ENCODE results near the gene CAP1. TPM values are rescaled to one million over a fixed set of nuclear protein-coding genes. Genes with fewer than 3 reads are reported as not detected.

The CAP1 gene
- total RNA-seq, 2 donors from 2014 or later = 128 to 187 TPM

DNA sequence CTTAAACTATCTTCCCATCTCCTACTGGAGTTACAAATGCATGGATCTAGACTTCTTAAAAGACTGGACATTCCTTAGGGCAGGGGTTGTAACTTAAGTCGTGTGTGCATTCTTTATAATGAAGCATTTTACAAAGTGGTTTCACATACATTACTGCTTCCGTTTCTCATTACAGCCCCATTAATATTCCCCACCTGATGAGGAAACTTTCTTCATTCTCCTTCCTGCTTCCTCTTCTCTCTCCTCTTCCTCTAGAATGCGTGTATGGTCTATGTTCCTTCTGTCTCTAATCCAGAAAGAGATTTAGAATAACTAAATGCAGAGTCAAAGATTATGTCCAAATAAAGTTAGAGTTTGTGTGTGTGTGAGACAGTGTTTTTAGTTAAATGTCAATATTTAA is 1.8 kb upstream of the CAP1 start:
- Histone ChIP-seq H3K27me3 (replicated peaks; ENCODE audit: insufficient read depth) (no peaks in the 10 kb centered on the region), H3K27ac (peak overlapping the region; percentile 93 to 98), H3K4me3 (no peak overlapping the region), H3K36me3 (no peaks in the 10 kb centered on the region), H3K4me1 (replicated peaks) (peaks cover 17% of the 10 kb centered on the region), H3K9me3 (no peaks in the 10 kb centered on the region)
- whole genome bisulfite sequencing = 68% methylated on average over 3 of the region's 3 CpGs
- no peak for DNase-seq (ENCODE audit: low spot score)
- TF ChIP-seq, protein P1, sequence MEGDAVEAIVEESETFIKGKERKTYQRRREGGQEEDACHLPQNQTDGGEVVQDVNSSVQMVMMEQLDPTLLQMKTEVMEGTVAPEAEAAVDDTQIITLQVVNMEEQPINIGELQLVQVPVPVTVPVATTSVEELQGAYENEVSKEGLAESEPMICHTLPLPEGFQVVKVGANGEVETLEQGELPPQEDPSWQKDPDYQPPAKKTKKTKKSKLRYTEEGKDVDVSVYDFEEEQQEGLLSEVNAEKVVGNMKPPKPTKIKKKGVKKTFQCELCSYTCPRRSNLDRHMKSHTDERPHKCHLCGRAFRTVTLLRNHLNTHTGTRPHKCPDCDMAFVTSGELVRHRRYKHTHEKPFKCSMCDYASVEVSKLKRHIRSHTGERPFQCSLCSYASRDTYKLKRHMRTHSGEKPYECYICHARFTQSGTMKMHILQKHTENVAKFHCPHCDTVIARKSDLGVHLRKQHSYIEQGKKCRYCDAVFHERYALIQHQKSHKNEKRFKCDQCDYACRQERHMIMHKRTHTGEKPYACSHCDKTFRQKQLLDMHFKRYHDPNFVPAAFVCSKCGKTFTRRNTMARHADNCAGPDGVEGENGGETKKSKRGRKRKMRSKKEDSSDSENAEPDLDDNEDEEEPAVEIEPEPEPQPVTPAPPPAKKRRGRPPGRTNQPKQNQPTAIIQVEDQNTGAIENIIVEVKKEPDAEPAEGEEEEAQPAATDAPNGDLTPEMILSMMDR (IDR thresholded peaks at IDR 0.05) = no peak
- intact Hi-C loops (cut with DNase I) = no loop called here

DNA sequence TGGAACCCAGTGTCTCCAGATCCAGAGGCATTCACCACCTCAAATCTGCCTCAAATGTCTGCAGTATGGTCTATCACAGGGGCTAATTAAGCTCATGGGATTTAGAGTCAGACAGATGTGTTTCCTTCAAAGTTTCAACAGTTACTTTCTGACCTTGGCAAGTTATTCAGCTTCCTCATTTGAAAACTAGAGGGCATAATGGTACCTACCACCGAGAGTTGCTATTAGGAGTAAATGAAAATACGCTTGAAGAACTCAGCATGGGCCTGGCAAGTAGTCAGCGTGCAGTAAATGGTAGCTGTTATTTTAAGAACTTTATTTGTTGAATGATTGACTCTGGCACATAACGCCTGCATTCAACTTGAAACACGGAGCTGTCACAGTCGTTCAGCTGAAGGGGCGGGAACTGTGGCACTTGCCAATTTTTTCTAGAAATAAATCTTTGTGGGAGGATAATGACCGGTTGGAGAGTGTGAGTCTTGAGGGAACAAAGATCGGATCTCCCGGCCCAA is 1.2 kb upstream of the CAP1 start:
- peak overlapping the region; percentile 69 to 83 for H3K4me3 ChIP-seq
- DNase-seq (ENCODE audit: low spot score) = peak; percentile 47
- H3K4me1 ChIP-seq (replicated peaks) = peaks cover 17% of the 10 kb centered on the region
- no peaks in the 10 kb centered on the region for H3K36me3 ChIP-seq
- peak overlapping the region; percentile 93 to 98 for H3K27ac ChIP-seq
- no peak for TF ChIP-seq POLR2A (IDR thresholded peaks at IDR 0.05)
- TF ChIP-seq, protein P1 (IDR thresholded peaks at IDR 0.05) = peak in 1 of 4 experiments; percentile 37
- TF ChIP-seq POLR2AphosphoS5 (IDR thresholded peaks at IDR 0.05) = peak; percentile 20
- no peaks in the 10 kb centered on the region for H3K27me3 ChIP-seq (replicated peaks; ENCODE audit: insufficient read depth)
- under 1% methylated on average over 10 of the region's 10 CpGs for WGBS
- H3K9me3 ChIP-seq = no peaks in the 10 kb centered on the region
- intact Hi-C loops (cut with DNase I) = no loop called here

DNA sequence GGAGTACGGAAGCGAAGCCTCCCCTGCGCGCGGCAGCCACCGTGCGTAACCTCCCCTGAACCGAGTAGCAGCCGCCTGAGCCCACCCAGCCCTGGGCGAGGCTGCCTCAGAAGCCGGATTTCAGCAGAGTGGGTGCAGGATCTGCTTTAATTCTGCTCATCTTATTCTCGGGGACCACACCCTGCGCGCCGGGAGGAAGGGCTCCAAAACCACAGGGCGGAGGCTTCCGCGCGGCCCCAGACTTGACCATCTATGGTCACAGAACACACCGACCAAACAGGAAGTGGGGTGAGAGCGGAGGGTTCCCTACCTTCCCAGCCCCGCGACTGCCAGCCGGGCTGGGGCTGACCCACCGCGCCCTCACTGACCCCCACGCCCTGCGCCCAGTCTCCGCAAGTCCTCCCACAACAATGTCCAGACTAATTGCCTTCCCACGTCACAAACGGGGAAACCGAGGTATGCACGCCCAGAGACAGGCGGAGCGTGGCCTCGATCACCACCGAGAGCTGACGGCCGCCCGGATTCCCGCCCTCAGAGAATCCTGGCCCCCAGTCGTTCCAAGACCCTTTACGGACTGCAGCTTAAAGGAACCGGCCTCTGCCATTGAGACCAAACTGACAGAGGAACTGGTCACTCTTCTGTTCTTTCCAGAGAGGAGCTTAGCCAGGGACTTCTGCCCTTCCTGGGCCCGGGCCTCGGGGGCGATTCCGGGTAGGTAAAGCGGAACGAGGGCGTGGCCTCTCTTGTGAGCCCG is 595 bp upstream of the CAP1 start:
- under 1% methylated on average over 52 of the region's 52 CpGs for WGBS
- DNase-seq (ENCODE audit: low spot score) = peak; percentile 84
- TF ChIP-seq, protein P1 (IDR thresholded peaks at IDR 0.05) = no peak
- TF ChIP-seq POLR2A (IDR thresholded peaks at IDR 0.05) (peak; percentile 94), POLR2AphosphoS5 (IDR thresholded peaks at IDR 0.05) (no peak)
- intact Hi-C loops (cut with DNase I) = no loop called here
- peaks cover 17% of the 10 kb centered on the region for H3K4me1 ChIP-seq (replicated peaks)
- H3K9me3 ChIP-seq = no peaks in the 10 kb centered on the region
- H3K27ac ChIP-seq = peak overlapping the region; percentile 93 to 98
- H3K36me3 ChIP-seq = no peaks in the 10 kb centered on the region
- H3K4me3 ChIP-seq = peak overlapping the region; percentile 69 to 83
- no peaks in the 10 kb centered on the region for H3K27me3 ChIP-seq (replicated peaks; ENCODE audit: insufficient read depth)

DNA sequence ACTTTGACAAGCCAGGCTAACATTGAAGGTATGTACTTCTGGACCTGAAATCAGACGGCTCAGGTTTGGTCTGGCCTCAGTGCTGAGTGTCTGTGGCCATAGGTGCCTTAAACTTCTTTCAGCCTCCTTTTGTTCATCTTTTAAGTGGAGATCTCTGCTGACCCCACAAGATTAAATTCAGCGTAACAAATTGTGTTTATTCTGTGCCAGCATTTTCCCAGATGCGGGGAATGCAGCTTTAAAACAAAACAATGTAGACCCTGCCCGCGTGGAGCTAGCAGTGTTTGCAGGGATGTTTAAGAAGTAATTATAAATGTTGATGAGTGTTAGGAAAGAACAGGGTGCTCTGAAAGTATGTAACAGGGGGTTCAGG is 923 bp downstream of the CAP1 start:
- H3K4me1 ChIP-seq (replicated peaks) = peaks cover 17% of the 10 kb centered on the region

More for the DNA sequence above, 923 bp downstream of the CAP1 start:
- no peaks in the 10 kb centered on the region for H3K27me3 ChIP-seq (replicated peaks; ENCODE audit: insufficient read depth)
- TF ChIP-seq POLR2AphosphoS5 (IDR thresholded peaks at IDR 0.05) = no peak
- no peak for TF ChIP-seq POLR2A (IDR thresholded peaks at IDR 0.05)
- TF ChIP-seq, protein P1 (IDR thresholded peaks at IDR 0.05) = no peak
- intact Hi-C loops (cut with DNase I) = no loop called here
- DNase-seq (ENCODE audit: low spot score) = no peak
- no peaks in the 10 kb centered on the region for H3K9me3 ChIP-seq
- WGBS = 10% methylated on average over 5 of the region's 5 CpGs
- peak overlapping the region; percentile 93 to 98 for H3K27ac ChIP-seq
- no peaks in the 10 kb centered on the region for H3K36me3 ChIP-seq
- H3K4me3 ChIP-seq = peak overlapping the region; percentile 69 to 83
